ENCODE data around the gene TRPC4.

TRPC4 gene

DNA sequence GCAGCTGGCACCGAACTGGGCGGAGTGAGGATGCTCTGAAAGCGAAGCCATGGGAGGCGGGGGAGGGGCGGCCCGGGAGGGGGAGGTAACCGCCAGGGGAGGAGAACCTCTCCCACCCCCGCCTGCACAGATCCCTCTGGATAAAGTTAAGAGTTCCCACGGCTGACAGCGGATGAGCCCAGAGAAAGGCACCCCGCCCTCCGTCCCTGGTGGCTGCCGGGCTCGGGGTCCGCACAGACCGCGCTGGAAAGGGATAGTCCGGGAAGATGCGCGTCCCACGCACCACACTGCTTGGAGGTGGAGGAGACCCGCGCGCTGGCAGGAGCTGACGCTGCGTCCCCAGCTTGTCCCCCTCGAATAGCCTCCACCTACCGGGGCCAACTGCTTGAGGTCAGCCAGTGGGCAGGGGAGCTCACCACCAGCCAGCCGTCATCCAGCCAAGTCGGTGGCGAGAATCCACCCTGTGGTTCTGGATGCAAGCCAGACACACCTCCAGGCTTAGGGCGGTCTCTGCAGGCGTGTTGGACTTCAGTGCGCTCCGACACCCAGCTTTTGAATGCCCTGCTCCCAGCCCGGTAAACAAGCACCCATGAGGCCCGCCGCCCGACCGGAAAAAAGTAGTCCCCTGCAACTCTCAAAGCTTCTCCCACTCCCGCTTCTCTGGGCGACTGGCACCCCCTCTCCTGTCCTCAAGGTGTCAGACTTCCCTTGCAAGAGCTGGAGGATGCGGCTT lies at the start of gene TRPC4:
TRPC4 (minus strand) TSS at position 17 of the 733 bp plus-strand sequence. CDS start 86,439 bp downstream, outside the sequence.
- DNase-seq (ENCODE audit: low spot score) = peak; percentile 7

DNA sequence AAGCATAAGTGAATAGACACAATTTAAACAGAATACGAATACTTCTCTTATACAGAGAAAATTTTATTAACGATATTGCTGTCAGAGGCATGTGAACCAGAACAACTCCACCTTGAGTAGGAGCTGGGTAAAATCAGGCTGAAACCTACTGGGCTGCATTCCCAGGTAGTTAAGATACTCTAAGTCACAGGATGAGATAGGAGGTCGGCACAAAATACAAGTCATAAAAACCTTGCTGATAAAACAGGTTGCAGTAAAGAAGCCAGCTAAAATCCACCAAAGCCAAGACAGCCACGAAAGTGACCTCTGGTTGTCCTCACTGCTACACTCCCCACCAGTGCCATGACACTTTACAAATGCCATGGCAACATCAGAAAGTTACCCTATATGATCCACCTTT lies 49.2 kb upstream of the TRPC4 start:
- DNase-seq (ENCODE audit: low spot score) = no peak

DNA sequence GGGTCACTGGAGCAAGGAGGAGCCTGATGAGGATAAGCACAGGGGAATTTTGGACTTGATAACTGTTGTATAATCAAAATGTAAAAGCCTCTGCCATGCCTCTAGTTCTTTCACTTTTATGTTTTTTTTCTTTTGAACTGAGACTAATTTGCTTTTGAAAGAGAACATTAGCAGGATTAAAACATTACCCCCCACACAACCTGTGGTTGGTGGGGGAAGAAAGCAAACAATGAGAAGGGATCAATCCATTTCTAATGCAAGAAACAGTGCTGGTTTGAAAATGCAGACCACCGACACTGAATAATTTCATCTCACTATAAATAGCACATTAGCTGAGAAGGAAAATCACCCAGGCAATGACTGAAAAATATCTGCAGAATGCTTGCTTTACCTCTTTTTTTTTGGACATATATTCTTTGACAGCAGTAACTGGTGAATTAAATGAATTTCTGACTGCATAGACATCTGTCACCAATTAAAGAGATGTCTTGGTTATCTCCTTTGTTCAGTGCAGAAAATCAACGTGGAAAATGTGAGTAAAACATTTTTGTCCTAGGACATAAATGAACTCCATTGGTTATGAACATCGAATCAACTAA lies 48.6 kb upstream of the TRPC4 start:
- no peak for DNase-seq (ENCODE audit: low spot score)

DNA sequence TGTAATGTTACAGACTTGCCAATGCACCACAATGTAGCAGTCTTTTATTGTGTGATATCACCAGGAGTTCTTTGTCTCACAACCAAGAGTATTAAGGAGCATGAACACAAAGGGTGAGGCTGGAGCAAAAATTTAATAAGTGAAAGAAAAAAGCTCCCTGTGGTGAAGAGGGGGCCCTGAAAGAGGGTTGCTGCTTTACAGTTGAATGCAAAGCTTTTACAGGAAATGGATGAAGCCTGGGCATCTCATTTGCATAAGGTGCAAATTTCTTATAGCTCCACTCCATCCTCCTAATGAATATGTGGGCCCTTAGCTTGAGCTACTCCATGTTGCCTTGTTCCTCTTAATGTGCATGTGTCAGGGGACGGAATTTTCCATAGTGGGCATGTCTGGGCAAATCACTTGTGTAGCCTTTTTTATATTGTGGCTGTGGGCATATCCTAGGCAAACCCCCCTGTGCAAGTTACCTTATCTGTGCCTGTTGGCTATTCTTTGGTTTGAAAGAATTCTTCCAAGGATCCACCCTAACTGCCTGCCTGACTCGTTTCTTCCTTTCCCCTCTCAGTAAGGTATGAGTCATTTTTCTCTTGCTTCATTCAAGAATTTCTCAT lies 45.3 kb upstream of the TRPC4 start:
- DNase-seq (ENCODE audit: low spot score) = no peak

DNA sequence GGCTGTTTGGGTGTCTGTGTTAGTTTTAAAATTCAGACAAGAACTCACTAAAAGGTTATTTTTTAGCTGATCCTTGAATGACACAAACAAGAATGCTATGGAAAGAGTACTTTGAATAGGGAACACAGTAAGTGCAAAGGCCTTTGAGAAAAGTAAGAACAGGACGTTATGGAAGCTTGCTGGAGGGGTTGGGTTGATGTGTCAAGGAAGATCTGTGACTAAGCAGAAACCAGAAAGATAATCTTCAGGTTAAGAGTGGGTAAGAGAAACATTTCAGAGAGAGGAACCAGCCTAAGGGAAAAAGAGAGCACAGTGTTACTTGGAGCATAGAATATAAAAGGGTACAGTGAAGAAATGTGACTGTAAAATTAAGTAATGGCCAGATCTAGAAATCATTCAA lies 41.2 kb upstream of the TRPC4 start:
- no peak for DNase-seq (ENCODE audit: low spot score)

DNA sequence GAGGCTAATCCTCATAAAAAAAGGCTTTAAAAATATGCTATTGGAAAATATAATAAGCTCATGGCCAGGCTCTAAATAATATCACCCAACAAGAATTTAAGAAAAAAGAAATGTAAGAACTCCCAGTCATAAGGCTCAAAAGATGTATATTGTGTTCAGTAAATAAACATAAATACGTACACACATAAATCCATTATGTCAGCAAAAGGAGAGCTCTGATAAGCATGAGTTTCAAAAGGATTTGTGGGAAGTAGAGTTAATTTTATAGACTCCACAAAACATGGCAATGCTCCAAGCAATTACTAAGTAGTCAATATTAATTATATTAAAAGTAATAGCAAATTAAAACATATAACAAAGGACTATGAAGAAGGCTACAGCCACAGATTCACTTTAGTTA lies 37.3 kb upstream of the TRPC4 start:
- DNase-seq (ENCODE audit: low spot score) = no peak

DNA sequence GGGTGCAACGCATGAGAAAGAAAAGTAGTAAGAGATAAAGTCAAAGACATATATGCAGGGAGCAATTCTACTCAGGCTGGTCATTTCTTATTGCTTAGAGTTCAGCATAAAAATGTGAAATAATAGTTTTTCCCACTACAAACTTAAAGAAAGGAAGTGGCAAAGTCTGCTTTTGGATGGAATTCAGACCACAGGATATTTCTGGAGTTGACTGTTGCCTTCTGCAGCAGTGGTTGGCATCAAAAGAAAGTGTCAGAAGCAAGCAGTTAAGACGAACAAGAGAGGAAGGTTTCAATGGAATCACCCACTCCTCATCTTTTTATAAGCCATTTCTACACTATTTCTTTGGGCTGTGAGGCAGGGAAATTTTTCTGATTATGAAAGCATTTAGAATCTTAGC lies 36.2 kb upstream of the TRPC4 start:
- DNase-seq (ENCODE audit: low spot score) = no peak

DNA sequence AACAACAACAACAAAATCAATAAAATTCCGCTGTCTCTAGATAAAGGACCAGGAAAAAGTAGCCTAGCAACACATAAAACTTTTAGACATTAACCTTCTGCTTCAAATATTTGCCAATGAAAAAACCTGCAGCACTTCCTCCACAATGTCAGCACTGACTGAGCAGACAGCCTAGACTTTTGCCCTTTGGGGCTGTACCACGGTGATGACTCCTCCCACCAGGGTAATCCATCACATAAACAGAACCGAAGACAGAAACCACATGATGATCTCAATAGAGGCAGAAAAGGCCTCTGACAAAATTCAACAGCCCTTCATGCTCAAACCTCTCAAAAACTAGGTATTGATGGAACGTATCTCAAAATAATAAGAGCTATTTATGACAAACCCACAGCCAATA lies 30.2 kb upstream of the TRPC4 start:
- no peak for DNase-seq (ENCODE audit: low spot score)

DNA sequence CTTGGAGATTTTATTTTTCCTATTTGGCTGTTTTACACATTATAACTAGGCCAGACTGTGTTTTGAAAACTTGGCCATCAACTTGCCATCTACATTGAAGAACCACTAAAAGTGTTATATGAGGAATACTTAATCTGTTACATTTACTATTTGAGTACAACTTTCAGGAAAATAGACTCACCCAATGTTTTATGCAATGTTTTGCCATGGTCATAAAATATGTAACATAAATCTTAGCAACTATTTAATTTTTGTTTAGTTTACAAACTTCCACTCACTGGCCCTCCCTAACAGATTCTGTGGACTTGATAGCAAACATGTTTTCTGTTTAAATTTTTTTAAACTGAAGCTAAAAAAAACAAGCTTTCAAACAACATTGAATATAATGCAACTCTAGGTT lies 23.7 kb upstream of the TRPC4 start:
- DNase-seq (ENCODE audit: low spot score) = no peak

DNA sequence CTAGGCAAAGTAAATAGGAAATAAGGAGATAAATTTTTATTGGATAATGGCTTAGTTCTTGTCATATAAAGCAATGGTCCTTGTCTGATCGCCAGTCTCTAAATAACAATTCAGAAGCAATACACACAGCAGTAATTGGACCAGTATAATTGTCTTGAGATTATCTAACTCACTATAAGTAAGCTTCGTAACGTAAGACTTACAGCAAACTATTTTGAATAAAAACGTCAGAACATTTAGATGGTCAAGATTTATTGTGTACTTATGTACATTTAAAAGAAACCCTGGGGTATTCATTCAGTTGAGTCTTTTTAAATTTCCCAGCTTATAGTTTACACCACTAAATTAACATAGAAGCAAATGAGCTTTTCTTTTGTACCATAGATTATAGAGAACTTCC lies 20.2 kb upstream of the TRPC4 start:
- no peak for DNase-seq (ENCODE audit: low spot score)

DNA sequence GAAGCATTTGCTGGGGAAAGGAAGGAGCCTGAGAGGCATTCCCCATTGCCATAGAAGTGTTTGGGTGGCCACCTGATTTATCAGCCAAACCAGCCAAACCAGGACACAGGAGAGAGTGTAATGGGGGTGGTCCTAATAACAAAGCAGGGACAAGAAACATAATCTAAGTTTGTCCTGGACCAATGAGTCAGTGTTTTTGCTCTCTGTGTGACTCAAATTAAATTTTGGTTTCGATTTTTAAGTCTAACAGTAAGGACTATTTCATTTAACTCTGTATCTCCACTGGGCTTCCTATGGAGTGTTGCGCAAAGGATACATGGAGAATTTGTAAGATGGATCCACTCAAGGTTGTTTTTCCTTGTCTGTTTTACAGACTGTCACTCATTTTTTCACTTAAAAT lies 19.5 kb upstream of the TRPC4 start:
- no peak for DNase-seq (ENCODE audit: low spot score)

DNA sequence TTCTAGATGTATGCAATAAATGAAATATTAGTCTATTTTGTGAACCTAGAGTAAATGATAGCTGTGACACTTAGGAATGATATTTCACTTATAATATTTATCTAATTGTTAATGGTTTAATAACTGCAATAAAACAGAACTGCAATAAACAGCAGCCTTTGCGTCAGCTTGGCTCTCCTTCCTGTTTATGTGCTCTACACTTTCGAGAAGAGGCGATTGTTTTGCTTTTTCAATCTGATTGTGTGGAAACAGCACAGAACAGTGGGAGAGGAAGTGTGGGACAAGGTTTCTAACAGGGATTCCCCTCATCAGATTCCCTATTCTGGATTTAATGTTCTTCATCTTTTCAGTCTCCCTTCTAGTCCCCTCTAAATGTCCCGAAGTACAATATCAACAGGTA lies 17.3 kb upstream of the TRPC4 start:
- DNase-seq (ENCODE audit: low spot score) = no peak

DNA sequence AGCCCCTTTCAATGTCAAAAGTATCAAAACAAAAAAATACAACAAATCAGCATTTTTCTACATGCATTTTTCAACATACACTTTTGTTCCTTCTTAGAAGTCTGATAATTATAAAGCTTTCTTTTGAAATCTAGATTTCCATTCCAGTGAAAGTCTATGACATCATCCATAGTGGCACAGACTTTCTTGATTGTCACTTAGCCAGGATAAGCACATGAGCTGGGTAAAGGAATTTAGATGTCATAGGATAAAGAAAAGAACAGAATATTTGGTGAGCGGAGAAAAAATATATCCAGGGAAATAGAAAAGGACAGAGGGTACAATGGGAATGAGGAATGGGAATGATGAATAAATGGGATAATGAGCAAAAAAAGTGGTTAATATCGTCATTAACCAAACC lies 15.1 kb upstream of the TRPC4 start:
- no peak for DNase-seq (ENCODE audit: low spot score)

DNA sequence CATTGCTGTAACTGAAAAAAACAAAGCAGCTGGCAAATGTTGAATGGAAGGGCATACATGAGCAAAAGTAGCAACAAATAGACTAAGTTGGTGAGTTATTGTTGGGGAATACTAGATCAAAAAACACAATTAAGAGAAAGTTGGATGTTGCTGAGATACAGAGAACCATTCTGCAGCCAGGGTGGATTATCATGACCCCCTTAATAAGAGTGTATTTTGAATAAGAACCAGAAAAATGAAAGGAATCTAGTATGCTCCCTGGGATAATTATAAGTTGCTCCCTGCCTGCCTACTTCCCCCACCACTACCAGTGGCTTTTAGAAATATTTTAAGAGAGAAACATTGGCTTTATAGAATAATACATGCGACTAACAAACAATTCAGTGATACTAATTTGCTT lies 14.5 kb upstream of the TRPC4 start:
- DNase-seq (ENCODE audit: low spot score) = no peak

DNA sequence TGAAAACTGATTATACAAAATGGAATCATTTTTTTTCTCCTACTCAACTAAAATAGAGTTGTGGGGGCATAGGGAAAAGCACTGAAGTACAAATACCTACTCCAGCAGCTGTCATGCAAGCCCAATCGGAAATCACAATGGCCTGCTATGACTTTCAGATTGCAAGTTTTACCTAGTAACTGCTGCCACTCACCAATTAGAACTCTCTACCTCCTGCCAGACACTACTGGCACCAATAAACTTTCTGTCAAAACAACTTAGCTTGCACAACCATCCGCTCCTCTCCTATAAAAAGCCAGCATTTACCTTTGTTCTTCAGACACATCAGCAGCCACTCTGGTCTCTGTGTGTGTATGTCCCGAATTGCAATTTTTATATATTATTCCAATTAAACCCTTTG lies 9.3 kb upstream of the TRPC4 start:
- DNase-seq (ENCODE audit: low spot score) = no peak

DNA sequence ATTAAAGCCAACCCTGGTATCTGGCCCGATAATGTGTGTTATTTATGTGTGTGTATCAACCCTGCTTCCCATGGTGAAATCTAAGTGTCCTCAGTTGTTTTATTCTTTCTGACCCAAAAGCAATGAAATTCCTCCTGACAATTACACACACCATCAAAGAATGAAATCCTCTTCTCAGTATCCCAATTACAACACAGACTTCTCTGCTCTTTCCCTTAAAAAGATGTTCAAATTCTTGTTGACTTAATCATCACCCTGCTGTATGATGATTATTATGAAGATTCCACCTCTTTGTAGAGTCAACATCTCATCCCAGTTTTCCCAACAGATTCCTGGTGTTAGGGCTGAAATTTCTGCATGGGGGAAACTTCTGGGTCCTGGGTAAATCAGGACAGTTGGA lies 8.9 kb upstream of the TRPC4 start:
- no peak for DNase-seq (ENCODE audit: low spot score)

DNA sequence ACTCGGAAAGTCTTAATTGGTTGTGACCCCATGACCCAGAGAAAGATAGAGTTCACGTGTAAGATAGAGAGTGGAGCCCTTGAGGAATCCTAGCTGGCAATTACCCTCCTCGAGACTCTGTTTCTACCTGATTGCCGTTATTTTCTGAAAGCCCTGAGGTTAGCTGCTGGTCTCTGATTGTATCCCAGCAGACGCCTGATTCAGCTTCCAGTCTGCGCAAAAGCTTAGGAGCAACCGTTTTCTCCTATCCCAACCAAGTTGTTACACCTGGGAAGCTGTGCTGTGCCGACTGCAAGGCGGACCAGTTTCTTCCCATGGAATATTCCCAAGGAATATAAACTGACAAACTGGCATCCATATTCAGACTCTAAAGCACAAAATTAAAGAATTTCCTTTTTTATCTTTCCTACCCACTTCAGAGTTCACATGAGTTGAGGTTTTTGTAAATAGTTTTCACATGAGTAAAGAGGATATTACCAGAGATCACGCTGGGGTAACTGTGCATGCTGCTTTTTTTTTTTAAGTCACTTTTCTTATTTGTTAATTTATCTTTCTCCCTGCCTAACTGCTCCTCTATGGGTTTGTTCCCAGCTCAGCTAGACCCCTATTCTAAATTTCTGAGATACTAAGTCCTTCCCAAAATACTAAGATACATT lies 1.5 kb upstream of the TRPC4 start:
- no peak for DNase-seq (ENCODE audit: low spot score)

DNA sequence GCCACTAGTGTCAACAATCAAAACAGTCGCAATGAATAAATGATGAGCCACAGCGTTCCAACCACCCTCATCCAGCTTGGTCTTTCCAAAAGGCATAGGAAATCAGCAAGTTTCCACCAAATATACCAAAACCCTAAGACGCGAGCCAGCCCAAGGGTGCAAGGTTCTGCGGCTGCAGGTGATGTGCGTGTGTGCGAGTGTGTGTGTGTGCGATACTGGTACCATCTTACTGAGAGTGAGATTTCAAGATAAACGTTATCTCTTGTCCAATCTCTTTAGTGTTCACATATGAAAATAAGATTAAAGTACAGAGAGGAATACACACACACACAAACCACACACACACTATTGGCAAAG lies 895 bp upstream of the TRPC4 start:
- DNase-seq (ENCODE audit: low spot score) = no peak

DNA sequence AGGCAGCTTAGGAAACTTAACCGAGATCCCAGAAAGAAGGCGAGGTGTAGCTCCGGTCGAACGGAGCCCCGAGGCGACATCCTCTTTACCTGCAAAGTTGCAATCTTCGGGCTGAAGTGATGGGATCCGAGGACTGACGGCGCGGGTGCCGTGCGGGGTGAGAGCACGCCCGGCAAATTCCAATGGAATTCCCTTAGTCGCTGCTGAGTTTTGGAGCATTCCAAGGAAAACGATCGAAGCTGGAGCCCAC lies 141 bp downstream of the TRPC4 start:
- no peak for DNase-seq (ENCODE audit: low spot score)

DNA sequence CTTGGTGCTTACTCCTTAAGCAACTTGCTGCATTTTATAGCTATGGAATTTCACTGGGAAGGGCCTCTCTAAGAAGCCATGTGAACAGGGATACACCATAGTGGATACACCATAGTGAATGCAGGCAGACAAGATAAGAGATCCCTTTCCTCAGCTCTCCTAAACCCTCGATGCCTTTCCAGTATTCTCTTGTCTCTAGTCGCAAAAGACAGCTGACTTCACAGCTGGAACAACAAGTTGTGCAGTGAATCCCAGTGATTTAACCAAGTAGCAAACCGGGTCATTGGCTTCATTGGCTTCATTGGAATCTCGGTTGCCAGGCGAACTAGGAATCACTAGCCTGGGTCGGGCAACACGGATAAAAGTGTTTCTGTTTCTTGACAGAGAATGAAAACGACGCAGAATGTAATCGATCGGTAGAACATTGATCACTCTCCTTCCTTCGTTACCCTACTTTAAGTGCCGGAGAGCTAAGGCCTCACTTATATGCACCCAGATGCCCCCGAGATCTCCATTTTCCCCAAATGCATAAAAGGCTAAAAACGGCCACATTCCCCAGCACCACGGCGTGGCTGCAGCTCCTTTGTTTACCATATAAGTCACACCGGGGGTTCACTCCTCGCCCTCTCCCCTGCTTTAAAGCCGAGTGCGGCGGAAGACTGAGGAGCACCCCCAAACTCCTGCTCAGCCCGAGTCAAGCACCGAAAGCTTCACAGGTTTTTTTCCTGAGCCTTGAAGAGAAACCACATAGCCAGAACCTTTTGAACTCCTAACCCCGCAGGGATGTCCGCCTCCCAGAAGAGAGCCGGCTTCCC lies 674 bp downstream of the TRPC4 start:
- no peak for DNase-seq (ENCODE audit: low spot score)

DNA sequence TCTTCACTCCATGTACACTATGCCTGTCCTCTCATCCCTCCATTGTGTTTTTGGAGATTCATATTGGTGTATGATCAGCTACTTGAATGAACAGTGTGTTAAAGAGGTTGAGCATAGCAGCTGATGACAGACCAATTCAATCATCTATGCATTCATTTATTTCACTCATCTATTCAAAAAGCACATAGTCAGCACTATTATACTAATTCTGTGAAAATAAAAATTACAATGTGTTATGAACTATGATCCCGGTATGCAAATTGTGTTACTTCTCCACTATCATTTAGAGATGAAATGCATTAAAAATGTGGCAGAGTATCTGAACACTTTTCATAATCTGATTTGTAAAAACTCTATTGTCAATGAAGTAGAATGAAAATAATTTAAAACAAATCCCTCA lies 5.9 kb downstream of the TRPC4 start:
- no peak for DNase-seq (ENCODE audit: low spot score)

DNA sequence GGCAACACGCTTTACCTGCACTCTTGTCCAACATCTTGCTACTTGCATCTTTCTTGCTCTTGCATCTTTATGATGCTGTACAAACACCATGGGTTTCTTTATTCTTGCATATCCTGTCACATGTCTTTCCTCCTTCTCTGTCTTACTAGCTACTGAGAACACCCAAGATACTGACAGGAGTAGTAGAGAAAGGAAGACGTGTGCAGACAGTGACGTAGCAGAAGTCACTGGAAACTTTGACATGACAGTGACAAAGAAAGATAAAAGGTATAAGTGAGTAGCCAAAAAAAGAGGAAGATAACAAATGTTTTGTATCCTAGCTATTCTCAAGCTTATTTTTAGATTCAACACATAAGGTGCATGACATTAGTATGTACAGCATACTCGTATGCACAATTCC lies 34.2 kb downstream of the TRPC4 start:
- no peak for DNase-seq (ENCODE audit: low spot score)

DNA sequence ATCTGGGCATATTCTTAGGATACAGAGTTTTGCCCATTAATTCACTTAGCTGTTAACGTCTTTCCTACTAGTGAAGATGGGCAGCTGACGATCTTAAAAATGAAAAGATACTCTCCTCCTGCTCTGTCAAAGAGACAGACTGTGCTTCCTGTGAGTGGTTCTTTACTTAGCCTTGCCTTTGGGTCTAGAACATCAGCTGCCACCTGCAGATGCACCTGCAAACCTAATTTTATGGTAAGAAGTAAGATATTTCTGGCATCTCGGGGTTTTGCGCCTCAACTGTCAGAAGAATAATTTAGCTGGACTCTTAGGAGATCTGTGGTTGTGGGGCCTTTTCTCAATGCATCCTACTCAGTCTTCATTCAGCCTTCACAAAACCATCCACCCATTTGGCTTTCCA lies 36.2 kb downstream of the TRPC4 start:
- DNase-seq (ENCODE audit: low spot score) = no peak
